ENCODE data around the gene UGT1A9.

- TF ChIP-seq POLR2A (IDR thresholded peaks at IDR 0.05; ENCODE audit: low read length) (no peak), GATA1 (IDR thresholded peaks at IDR 0.05; ENCODE audit: low read depth, low read length) (no peak)
Measured at GRCh38 chr2:233638836-233639235, 32.9 kb upstream of the UGT1A9 start.
